Spleen (tissue), 11 donors: ENCODE measurements around the gene AGFG2. TPM values are rescaled to one million over a fixed set of nuclear protein-coding genes. Genes with fewer than 3 reads are reported as not detected.
"Not testable (repeated sequence)": the region's sequence is repeated elsewhere in the genome, so short reads cannot be mapped to it uniquely, and the experiment has no call there.

Experiments used
- DNase-seq: peaks from one replicate; pipeline ENCODE4 v3.0.0-alpha.2; 2020
- H3K27ac ChIP-seq, 8 donors: fragments of 200-600 bp; sonication (generic) in 7 of 8; 1 replicate in 4 of 8; 2 replicates in 4 of 8; pipeline versions ENCODE4 v1.5.0 to v1.8.0; 2016 to 2021; ENCODE audit warnings: inconsistent platforms in 4 of 8, mild to moderate bottlenecking in 4 of 8, moderate library complexity in 1 of 8
- H3K27me3 ChIP-seq, 7 donors: fragments of 200-600 bp; sonication (generic) in 6 of 7; replicated peaks in 1 of 7; 1 replicate in 4 of 7; 2 replicates in 3 of 7; pipeline versions ENCODE4 v1.5.0 to v1.8.0; 2016 to 2021; ENCODE audit warnings: inconsistent platforms in 3 of 7, mild to moderate bottlenecking in 1 of 7
- H3K36me3 ChIP-seq, 6 donors: fragments of 200-600 bp; sonication (generic) in 5 of 6; 1 replicate in 4 of 6; 2 replicates in 2 of 6; pipeline versions ENCODE4 v1.5.0 to v1.8.0; 2016 to 2021; ENCODE audit warnings: inconsistent platforms in 2 of 6
- H3K4me1 ChIP-seq, 6 donors: fragments of 200-600 bp; sonication (generic) in 5 of 6; 1 replicate in 3 of 6; 2 replicates in 3 of 6; pipeline versions ENCODE4 v1.5.0 to v1.8.0; 2016 to 2021; ENCODE audit warnings: inconsistent platforms in 3 of 6
- H3K4me3 ChIP-seq, 8 donors: fragments of 200-600 bp; sonication (generic) in 7 of 8; 1 replicate in 4 of 8; 2 replicates in 4 of 8; pipeline versions ENCODE4 v1.5.0 to v1.8.0; 2016 to 2021; ENCODE audit warnings: inconsistent platforms in 4 of 8, mild to moderate bottlenecking in 4 of 8, moderate library complexity in 2 of 8
- H3K9me3 ChIP-seq, 8 donors: fragments of 200-600 bp; sonication (generic) in 7 of 8; 1 replicate in 4 of 8; 2 replicates in 4 of 8; pipeline versions ENCODE4 v1.5.0 to v1.8.0; 2016 to 2021; ENCODE audit warnings: inconsistent platforms in 4 of 8
- CTCF ChIP-seq, 11 experiments: fragments of 200-600 bp in 7 of 11; fragments of 450-650 bp in 4 of 11; sonication (generic) in 4 of 11; IDR thresholded peaks in 8 of 11; conservative IDR thresholded peaks in 3 of 11; 1 replicate in 7 of 11; 2 replicates in 4 of 11; pipeline versions ENCODE4 v1.4.0 to v1.8.0; 2016 to 2021; ENCODE audit warnings: antibody characterized with exemption in 11 of 11, inconsistent platforms in 4 of 11, mild to moderate bottlenecking in 1 of 11
- POLR2A ChIP-seq, 3 donors: fragments of 450-650 bp; IDR thresholded peaks; one replicate each; pipeline ENCODE4 v1.5.1; 2017; ENCODE audit warnings: antibody characterized with exemption in 3 of 3, mild to moderate bottlenecking in 1 of 3
- POLR2AphosphoS5 ChIP-seq, 3 donors: sonication (generic); formaldehyde crosslinking; IDR thresholded peaks; one replicate each; pipeline ENCODE4 v1.5.1; 2017; ENCODE audit warnings: antibody characterized with exemption in 3 of 3
- WGBS, 5 donors: extraction: QIAGEN DNeasy Blood & Tissue Kit in 3 of 5; methylation state at CpG; one replicate each; pipeline versions ENCODE4 v1.1.5 to v1.1.7; 2013 to 2018; 5-methylcytosine and 5-hydroxymethylcytosine counted together
- intact Hi-C: fragments of 100-400 bp; cut with DNase I; formaldehyde crosslinking; loops from one replicate; pipeline ENCODE4 v1.15.0; 2023; ENCODE audit warnings: low total_unique reads
- polyA plus RNA-seq, 3 donors: library from polyadenylated mRNA; stranded (reverse); fragments of 200-250 nt; gene quantifications; one replicate each; pipeline ENCODE4 v1.2.1, GENCODE V29; 2013
- total RNA-seq, 7 donors: library from RNA; depleted of rRNA in 3 of 7; stranded (reverse); fragments of >200 nt in 3 of 7; fragmentation: NEBNext Ultra II Directional in 4 of 7; extraction: Animal tissue kit (Norgen Biotek cat#: 25700) in 4 of 7; gene quantifications; one replicate each; pipeline versions ENCODE4 v1.1.0 to v1.2.1, GENCODE V29; 2016 to 2021
- donor health status: healthy with polysubstance abuse.
- donor health status: DM: no; HTN: no; CAD: no; lungs with moderate emphysema.
- donor health status: DM: no; HTN: no; CAD: no.
- donor health status: Bipolar disorder and iron deficiency.
- donor health status: healthy.
- donor health status: DM: no; HTN: no; CAD: no.
- donor health status: DM: yes; HTN: yes; CAD: no.

The AGFG2 gene
- total and polyA plus RNA-seq, 10 donors = 14.2 to 110 (median 51.4) TPM

DNA sequence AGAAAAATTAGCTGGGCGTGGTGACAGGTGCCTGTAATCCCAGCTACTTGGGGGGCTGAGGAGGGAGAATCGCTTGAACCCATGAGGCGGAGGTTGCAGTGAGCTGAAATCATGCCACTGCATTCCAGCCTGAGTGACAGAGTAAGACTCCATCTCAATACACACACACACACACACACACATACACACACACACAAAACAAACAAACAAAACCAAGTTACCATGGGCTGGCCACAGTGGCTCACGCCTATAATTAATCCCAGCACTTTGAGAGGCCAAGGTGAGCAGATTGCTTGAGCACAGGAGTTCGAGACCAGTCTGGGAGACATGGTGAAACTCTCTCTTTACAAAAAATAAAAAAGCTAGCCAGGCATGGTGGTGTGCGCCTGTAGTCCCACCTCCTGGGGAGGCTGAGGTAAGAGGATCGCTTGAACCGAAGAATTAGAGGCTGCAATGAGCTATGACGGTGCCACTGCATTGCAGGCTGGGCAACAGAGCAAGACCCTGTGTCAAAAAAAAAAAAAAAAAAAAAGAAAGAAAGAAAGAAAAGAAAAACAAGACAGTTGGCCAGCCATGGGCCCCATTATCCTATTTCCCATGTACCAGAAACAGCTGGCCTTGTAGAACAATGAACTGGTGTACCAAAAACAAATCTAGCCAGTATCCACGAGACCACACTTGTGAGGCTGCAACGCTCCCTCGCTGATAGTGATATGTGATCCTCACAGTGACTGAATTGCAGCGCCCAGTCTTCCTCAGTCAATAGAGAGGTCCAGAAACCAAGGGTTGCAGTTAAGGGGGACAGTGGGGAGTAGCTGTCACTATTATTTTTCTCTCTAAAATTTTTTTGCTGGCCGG lies 6.6 kb upstream of the AGFG2 start:
- intact Hi-C loops = no loop called here
- no peaks in the 10 kb centered on the region for H3K9me3 ChIP-seq
- no peaks in the 10 kb centered on the region for H3K36me3 ChIP-seq
- TF ChIP-seq POLR2A (IDR thresholded peaks at IDR 0.05) (no peak), CTCF (IDR thresholded peaks at IDR 0.05 in 8 of 11, conservative IDR thresholded peaks at IDR 0.05 in 3 of 11) (no peak), POLR2AphosphoS5 (IDR thresholded peaks at IDR 0.05) (no peak)
- 88 to 93% (median 92%) methylated on average over 14 of the region's 14 CpGs for WGBS, 5 donors
- no peaks in the 10 kb centered on the region for H3K27me3 ChIP-seq
- no peak for DNase-seq
- H3K27ac ChIP-seq = no peak overlapping the region
- no peak overlapping the region for H3K4me3 ChIP-seq
- no peaks in the 10 kb centered on the region for H3K4me1 ChIP-seq

DNA sequence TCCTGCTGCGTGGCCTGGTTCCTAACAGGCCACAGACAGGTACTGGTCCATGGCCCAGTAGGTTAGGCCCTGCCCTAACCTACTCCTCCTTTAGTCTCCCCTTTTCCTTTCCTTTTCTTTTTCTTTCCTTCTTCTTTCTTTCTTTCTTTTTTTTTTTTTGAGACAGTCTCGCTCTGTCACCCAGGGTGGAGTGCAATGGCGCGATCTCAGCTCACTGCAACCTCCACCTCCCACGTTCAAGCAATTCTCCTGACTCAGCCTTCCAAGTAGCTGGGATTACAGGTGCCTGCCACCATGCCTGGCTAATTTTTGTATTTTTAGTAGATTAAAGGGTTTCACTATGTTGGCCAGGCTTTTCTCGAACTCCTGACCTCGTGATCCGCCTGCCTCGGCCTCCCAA lies 3.0 kb upstream of the AGFG2 start:
- 92 to 97% (median 95%) methylated on average over 9 of the region's 9 CpGs for WGBS, 5 donors
- H3K27ac ChIP-seq, H3K36me3 ChIP-seq, DNase-seq, H3K4me3 ChIP-seq, H3K27me3 ChIP-seq, H3K9me3 ChIP-seq, intact Hi-C loops: not testable (repeated sequence)
- H3K4me1 ChIP-seq = peaks cover 13 to 30% (median 21%) of the 10 kb centered on the region in 6 donors

- DNase-seq, intact Hi-C loops, H3K27me3 ChIP-seq, H3K9me3 ChIP-seq, H3K4me3 ChIP-seq, H3K27ac ChIP-seq, H3K36me3 ChIP-seq: not testable (repeated sequence)
- peaks cover 13 to 37% (median 28%) of the 10 kb centered on the region in 6 donors for H3K4me1 ChIP-seq
- 79 to 93% (median 82%) methylated on average over 2 of the region's 2 CpGs for WGBS, 5 donors
Observed at GRCh38 chr7:100536695-100537094, 2.3 kb upstream of the AGFG2 start.

DNA sequence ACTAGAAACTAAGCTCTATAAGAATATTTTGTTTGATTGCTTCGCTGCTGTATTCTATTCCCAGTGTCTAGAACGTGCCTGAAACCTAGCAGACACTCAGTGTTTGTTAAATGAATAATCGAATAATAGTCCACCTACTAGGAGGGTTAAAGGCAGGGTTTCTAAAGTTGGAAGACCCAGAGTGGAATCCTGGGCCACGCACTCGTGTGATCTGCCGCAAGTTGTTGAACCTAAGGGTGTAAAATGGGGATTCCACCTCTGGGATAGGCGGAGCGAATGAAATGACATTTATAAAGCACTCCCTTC lies 702 bp upstream of the AGFG2 start:
- H3K4me1 ChIP-seq = peaks cover 20 to 53% (median 42%) of the 10 kb centered on the region in 6 donors
- no peaks in the 10 kb centered on the region for H3K9me3 ChIP-seq
- no peaks in the 10 kb centered on the region for H3K27me3 ChIP-seq
- WGBS, 5 donors = 7 to 12% (median 10%) methylated on average over 8 of the region's 8 CpGs
- H3K4me3 ChIP-seq = peak overlapping the region in 7 of 8 donors; percentile 18 to 98 (median 94)
- intact Hi-C loops = no loop called here
- H3K36me3 ChIP-seq = no peaks in the 10 kb centered on the region
- DNase-seq = no peak
- TF ChIP-seq CTCF (IDR thresholded peaks at IDR 0.05 in 8 of 11, conservative IDR thresholded peaks at IDR 0.05 in 3 of 11) (no peak), POLR2A (IDR thresholded peaks at IDR 0.05) (no peak), POLR2AphosphoS5 (IDR thresholded peaks at IDR 0.05) (no peak)
- H3K27ac ChIP-seq = peak overlapping the region in 6 of 8 donors; percentile 54 to 86 (median 68)

DNA sequence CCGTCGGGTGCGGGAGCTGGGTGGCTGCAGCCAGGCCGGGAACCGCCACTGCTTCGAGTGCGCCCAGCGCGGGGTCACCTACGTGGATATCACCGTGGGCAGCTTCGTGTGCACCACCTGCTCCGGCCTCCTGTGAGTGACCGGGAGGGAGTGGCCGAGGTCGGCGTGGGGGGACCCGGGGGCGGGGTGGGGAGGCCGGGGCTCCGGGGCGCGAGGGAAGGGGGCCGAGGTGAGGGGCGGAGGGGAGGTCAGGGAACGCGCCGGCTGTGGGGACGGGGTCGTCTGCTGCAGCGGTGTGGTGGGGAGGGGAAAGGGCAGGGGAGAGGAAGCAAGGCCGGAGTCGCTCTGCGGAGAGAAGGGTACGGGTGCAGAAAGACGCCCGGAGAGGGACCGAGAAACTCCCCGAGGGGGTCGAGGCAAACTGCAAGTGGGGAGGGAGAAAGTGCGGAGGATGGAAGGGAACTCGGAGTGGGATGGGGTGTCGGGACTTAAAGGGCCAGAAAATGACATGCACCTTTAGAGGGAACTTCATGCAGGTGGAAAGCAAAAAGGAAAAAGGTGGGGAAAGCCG lies 518 bp downstream of the AGFG2 start:
- Histone ChIP-seq H3K36me3 (no peaks in the 10 kb centered on the region), H3K27ac (peak overlapping the region in 7 of 8 donors; percentile 60 to 89 (median 82)), H3K4me1 (peaks cover 27 to 65% (median 54%) of the 10 kb centered on the region in 6 donors), H3K9me3 (no peaks in the 10 kb centered on the region), H3K4me3 (peak overlapping the region; percentile 89 to 98 (median 96)), H3K27me3 (no peaks in the 10 kb centered on the region)
- intact Hi-C loops = no loop called here
- WGBS, 5 donors = 0 to 2% (median 1%) methylated on average over 33 to 44 of the region's 44 CpGs
- no peak for DNase-seq
- TF ChIP-seq POLR2A (IDR thresholded peaks at IDR 0.05) (no peak), POLR2AphosphoS5 (IDR thresholded peaks at IDR 0.05) (no peak), CTCF (IDR thresholded peaks at IDR 0.05 in 8 of 11, conservative IDR thresholded peaks at IDR 0.05 in 3 of 11) (peak in 1 of 11 experiments; percentile 7)
